GM19324 (cell line): ENCODE measurements around the gene IFNA13.
"Not testable (repeated sequence)": the region's sequence is repeated elsewhere in the genome, so short reads cannot be mapped to it uniquely, and the experiment has no call there.

ENCODE experiments used
- ATAC-seq: cut with Tn5 transposase; IDR thresholded peaks from one replicate; pipeline ENCODE4 v1.9.1; 2021; ENCODE audit warnings: mild to moderate bottlenecking, moderate library complexity; ENCODE audit not compliant: unreplicated experiment, low FRiP score

IFNA13 gene

GRCh38 chr9:21367957-21368356, at the start of gene IFNA13:
Gene IFNA13, minus strand, starts transcription at chr9:21368057. Its CDS starts 47 bp downstream, at chr9:21368010.
- ATAC-seq, result no peak

GRCh38 chr9:21415493-21416267, 47.8 kb upstream of the IFNA13 start:
- no peak for ATAC-seq

GRCh38 chr9:21414220-21414940, 46.5 kb upstream of the IFNA13 start:
- no peak for ATAC-seq

- ATAC-seq, result no peak
Measured at GRCh38 chr9:21413624-21414023, 45.8 kb upstream of the IFNA13 start.

GRCh38 chr9:21413151-21413550, 45.3 kb upstream of the IFNA13 start:
- ATAC-seq, result no peak

- no peak for ATAC-seq
Measured at GRCh38 chr9:21412107-21412506, 44.2 kb upstream of the IFNA13 start.

GRCh38 chr9:21408817-21409216, 41.0 kb upstream of the IFNA13 start, which contains the start of gene IFNA8:
Gene IFNA8, plus strand, starts transcription at chr9:21409117. Its CDS starts 60 bp downstream, at chr9:21409177.
- ATAC-seq, result no peak

- no peak for ATAC-seq
Measured at GRCh38 chr9:21404146-21404545, 36.3 kb upstream of the IFNA13 start.

GRCh38 chr9:21402386-21403251, 34.8 kb upstream of the IFNA13 start:
- peak; percentile 50 for ATAC-seq

GRCh38 chr9:21399956-21400355, 32.1 kb upstream of the IFNA13 start:
- ATAC-seq, result no peak

GRCh38 chr9:21398955-21399489, 31.2 kb upstream of the IFNA13 start:
- no peak for ATAC-seq

- ATAC-seq, result no peak
Measured at GRCh38 chr9:21395778-21396717, 28.2 kb upstream of the IFNA13 start.

GRCh38 chr9:21392270-21392669, 24.4 kb upstream of the IFNA13 start:
- peak; percentile 80 for ATAC-seq

GRCh38 chr9:21385131-21385670, 17.3 kb upstream of the IFNA13 start, which contains the start of gene IFNA2:
Gene IFNA2, minus strand, starts transcription at chr9:21385398. Its CDS starts 69 bp downstream, at chr9:21385329.
- ATAC-seq, result no peak

- ATAC-seq, result no peak
Measured at GRCh38 chr9:21383627-21384026, 15.8 kb upstream of the IFNA13 start.

- ATAC-seq, result peak; percentile 98
Measured at GRCh38 chr9:21381448-21382339, 13.8 kb upstream of the IFNA13 start.

GRCh38 chr9:21371467-21371866, 3.6 kb upstream of the IFNA13 start:
- ATAC-seq, result not testable (repeated sequence)

GRCh38 chr9:21367169-21367568, 688 bp downstream of the IFNA13 start:
- ATAC-seq, result not testable (repeated sequence)
